ENCODE measurements around the gene TYW1. TPM values are rescaled to one million over a fixed set of nuclear protein-coding genes. Genes with fewer than 3 reads are reported as not detected.
"Not testable (repeated sequence)": the region's sequence is repeated elsewhere in the genome, so short reads cannot be mapped to it uniquely, and the experiment has no call there.

The TYW1 gene
- polyA plus RNA-seq, 6 donors from 2014 or later = 14.7 to 29.2 (median 19.2) TPM

DNA sequence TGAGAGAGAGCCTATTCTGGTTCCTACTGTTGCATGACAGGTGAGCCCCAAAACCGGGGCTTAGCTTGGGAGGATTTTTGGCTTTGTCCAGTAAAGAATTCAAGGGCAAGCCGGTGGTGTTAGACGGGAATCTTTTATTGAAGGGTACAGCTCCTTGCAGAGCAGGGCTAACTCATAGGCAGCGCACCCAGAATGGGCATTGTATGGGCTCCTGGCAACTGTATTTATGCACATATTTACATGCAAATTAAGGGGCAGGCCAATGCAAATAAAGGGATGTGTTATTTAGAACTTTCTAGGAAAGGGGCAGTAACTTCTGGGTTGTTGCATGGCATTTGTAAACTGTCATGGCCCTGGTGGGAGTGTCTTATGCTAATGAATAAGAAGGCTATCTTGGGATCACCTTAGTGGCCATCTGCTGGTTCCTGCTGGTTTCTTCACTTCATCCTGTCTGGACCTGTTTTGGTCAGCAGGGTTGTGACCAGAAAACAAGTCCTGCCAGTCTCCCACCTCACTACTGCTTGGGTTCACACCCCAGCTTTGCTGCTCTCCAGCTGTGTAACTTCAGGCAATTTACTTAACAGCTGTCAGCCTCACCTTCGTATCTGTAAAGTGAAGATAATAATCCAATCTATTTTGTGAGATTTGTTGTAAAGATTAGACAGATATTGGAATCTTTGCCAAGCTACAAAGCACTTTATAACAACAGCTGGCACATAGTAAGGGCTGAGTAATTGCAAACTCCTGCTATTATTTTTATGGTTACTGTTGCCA is 182.5 kb downstream of the TYW1 start:
- not testable (repeated sequence) for H3K4me1 Mint-ChIP-seq; H3K36me3 Mint-ChIP-seq; H3K4me3 Mint-ChIP-seq; H3K27me3 Mint-ChIP-seq; DNase-seq; H3K9me3 Mint-ChIP-seq; H3K27ac Mint-ChIP-seq; ATAC-seq (ENCODE audit: low read depth in 2 of 2)

DNA sequence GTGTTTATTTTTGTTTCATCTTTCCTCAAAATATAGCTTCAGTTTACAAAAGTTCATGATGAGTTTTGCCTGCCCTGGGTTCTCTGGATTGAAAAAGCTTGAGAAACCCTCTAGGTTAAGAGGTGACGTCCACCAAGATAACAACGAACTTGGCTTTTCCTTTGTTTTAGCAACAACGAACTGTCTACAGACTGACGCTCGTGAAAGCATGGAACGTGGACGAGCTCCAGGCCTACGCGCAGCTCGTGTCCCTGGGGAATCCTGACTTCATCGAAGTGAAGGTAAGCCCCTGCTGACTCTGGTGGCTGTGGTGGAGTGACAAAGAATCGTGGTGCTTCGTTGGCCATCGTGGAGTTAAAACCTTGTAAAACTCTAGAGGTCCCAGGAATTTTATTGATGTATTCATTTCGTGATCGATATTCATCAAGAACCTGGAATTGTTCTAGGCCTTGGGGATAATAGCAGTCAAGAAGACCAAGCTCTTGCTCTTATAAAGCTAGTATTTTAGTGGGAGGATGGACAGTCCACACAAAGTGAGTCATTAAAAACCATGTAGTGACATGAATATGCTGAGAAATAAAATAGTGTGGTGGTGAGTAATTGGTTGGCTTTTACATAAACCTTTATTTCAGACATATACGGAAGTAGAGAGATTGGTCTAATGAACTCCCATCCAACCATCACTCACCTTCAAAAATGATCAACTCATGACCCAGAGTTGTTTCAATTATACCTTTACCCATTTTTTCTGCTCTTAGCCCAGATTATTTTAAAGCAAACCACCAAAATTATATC is 186.5 kb downstream of the TYW1 start:
- not testable (repeated sequence) for ATAC-seq (ENCODE audit: low read depth in 2 of 2); H3K36me3 Mint-ChIP-seq; H3K27ac Mint-ChIP-seq

DNA sequence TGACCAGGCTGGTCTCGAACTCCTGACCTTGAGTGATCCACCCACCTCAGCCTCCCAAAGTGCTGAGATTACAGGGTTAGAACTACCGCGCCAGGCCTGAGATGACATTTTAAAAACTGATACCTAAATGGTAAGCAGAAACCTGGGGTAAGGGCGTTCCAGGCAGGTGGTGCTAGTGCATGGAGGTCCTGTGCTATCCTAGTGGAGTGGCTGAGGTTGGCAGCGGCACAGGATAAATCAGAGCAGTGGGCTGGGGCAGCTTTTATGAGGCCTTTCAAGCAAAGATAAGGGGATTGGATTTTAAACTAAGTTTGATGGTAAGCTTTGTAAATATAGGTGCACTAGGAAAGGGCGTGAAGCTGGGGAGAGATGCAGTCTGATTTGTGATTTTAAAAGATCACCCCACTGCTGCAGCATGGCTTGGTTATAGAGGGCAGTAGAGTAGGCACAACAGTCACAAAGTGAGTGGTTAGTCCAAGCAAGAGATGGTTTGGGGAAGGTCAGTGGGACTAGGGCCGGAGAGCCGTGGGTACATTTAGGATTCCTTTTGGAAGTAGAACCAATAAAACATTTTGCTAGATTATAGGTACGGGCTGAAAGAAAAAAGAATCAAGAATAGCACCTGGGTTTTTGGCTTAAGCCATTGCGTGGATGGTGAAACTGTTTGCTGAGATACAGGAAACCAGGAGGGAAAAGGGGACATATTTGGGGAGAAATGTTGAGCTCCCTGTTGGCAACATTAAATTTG is 188.5 kb downstream of the TYW1 start:
- Mint-ChIP-seq H3K4me3 (peak overlapping the region in 1 of 8 donors; percentile 20), H3K27ac (peak overlapping the region; percentile 25 to 78 (median 66))
- H3K36me3 Mint-ChIP-seq; H3K4me1 Mint-ChIP-seq; ATAC-seq (ENCODE audit: low read depth in 2 of 2); H3K9me3 Mint-ChIP-seq; H3K27me3 Mint-ChIP-seq; DNase-seq: not testable (repeated sequence)

More for the DNA sequence above, 186.5 kb downstream of the TYW1 start:
- not testable (repeated sequence) for H3K9me3 Mint-ChIP-seq, H3K4me1 Mint-ChIP-seq, DNase-seq, H3K4me3 Mint-ChIP-seq, H3K27me3 Mint-ChIP-seq

DNA sequence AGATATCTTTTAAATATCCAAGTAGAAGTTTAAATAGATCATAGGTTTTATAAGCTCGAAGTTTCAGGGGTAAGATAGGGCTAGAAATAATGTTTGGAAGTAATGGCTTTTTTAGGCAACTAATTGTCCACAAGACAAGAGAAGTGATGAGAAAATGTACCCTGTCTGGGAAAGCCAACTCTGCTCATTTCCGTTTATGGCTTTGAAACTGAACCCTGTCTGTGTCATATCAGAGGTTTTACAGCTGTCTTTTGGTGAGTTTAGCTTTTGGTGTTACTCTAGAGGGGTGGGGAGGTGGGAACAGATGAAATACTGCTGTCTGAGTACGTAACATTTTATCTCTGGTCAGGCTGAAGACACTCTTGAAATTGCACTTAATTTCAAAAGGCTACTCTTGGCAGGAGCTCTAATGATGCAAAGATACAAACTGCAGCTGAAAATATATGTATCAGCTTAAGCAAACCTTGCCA is 189.1 kb downstream of the TYW1 start:
- not testable (repeated sequence) for H3K9me3 Mint-ChIP-seq; H3K36me3 Mint-ChIP-seq; H3K4me3 Mint-ChIP-seq; ATAC-seq (ENCODE audit: low read depth in 2 of 2); DNase-seq; H3K27me3 Mint-ChIP-seq
- peak overlapping the region in 4 of 6 donors; percentile 24 to 78 (median 51) for H3K27ac Mint-ChIP-seq
- peaks cover 6 to 12% (median 7%) of the 10 kb centered on the region in 3 donors for H3K4me1 Mint-ChIP-seq

DNA sequence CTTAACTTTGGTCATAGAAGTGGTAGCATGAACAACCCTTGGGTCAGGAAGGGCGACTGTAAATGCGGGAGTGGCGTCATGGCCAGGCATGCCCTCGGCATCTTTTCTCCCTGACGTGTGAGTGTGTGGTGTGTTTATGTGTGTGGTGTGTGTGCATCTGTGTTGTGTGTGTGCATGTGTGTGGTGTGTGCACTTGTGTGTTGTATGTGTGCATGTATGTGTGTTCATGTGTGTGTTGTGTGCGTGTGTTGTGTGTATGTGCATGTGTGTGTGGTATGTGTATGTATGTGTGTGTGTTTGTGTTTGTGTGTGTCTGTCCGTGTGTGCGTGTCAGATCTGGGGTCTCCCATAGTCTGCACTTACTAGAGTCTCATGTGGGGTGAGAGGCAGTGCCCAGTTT is 192.5 kb downstream of the TYW1 start:
- H3K4me3 Mint-ChIP-seq; DNase-seq; H3K36me3 Mint-ChIP-seq; ATAC-seq (ENCODE audit: low read depth in 2 of 2); H3K27ac Mint-ChIP-seq; H3K9me3 Mint-ChIP-seq; H3K27me3 Mint-ChIP-seq: not testable (repeated sequence)
- peaks cover 6 to 12% (median 7%) of the 10 kb centered on the region in 3 donors for H3K4me1 Mint-ChIP-seq

DNA sequence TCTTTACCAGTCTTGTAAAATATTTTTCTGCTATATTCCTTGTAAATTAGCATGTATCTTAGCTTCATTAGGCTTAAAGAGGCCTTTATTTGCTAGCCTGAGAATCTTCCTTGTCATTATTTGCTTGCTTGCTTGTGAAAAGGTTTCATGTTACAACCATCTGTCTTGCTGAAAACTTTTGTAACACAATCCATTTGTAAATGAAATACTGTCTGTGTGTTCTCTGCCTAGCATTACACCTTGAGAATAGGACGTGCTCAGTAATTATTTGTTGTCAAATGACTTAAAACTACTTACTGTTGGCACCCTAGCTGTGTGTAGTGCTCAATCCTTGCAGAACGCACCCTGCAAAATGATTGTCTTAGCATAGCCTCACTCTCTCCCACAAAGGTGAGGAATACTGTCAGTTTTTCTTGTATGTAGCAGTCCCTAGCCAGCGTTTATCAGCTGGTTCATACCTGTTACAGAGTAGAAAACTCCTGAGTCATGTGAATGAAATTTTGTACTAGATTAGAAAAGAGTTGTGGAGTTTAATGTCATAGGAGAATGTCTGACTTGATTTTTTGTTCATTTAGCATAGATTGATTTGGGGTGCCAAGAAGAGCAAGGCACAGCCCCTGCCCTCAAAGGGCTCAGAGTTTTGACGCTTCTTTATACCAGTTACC is 193.3 kb downstream of the TYW1 start:
- DNase-seq; H3K27ac Mint-ChIP-seq; ATAC-seq (ENCODE audit: low read depth in 2 of 2); H3K27me3 Mint-ChIP-seq; H3K36me3 Mint-ChIP-seq; H3K9me3 Mint-ChIP-seq; H3K4me3 Mint-ChIP-seq: not testable (repeated sequence)
- H3K4me1 Mint-ChIP-seq = peaks cover 4 to 12% (median 6%) of the 10 kb centered on the region in 3 donors

DNA sequence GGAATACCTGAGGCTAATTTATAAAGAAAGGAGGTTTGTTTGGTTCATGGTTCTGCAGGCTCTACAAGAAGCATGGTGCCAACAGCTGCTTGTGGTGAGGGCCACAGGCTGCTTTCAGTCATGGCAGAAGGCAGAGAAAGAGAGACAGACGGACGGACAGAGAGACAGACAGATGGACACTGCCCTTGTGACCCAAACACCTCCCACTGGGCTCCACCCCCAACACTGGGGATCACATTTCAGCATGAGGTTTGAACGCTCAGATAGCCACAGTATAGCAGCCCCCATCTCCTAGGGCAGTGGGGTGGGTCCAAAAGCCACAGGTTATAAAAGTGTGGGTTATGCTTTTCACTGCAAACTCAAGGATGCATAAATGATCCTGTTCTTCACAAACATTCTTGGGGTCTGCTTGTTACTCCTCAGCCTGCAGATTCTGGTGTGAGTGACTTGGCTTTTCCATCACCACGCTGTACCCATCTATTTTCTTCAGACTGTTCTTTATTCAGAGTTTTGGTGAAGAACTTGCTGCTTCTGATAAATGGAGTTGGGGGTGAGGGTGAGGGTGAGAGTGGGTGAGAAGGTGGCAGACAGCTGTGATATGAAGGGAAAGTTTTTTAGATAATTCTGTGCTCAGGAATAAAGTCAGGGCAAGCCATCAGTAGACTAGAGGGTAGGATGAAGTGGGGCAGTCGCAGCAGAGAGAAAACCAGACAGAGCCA is 194.5 kb downstream of the TYW1 start:
- H3K27me3 Mint-ChIP-seq; DNase-seq; H3K9me3 Mint-ChIP-seq; H3K4me1 Mint-ChIP-seq; ATAC-seq (ENCODE audit: low read depth in 2 of 2); H3K4me3 Mint-ChIP-seq: not testable (repeated sequence)
- Mint-ChIP-seq H3K27ac (peak overlapping the region in 2 of 6 donors; percentile 28 to 57), H3K36me3 (peaks cover 9 to 16% of the 10 kb centered on the region in 2 donors)

DNA sequence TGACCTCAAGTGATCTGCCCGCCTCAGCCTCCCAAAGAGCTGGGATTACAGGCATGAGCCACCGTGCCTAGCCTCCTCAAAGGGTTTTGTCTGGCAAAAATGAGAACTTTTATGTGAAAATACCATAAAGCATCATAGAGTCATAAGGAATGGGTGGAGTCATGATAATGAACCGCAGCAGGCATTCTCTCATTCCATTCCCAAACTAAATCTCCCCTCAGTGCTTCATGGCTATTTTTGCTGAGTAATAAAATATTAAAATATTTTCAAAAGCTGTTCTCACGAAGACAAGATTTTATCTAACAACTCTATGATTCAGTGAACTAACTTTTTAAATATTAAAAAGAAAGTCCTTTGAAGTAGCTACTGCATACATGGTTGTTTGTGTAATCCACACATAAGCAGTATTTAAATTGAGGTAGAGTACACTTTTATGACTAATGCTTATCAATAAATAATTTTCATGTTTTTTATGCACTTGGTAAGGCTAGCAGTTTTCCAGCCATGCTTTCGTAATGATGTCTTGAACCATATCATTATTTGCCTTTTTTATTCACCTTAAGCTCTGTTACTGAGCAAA is 195.6 kb downstream of the TYW1 start:
- H3K9me3 Mint-ChIP-seq; H3K27me3 Mint-ChIP-seq; ATAC-seq (ENCODE audit: low read depth in 2 of 2); DNase-seq; H3K27ac Mint-ChIP-seq; H3K4me1 Mint-ChIP-seq: not testable (repeated sequence)
- H3K4me3 Mint-ChIP-seq = peak overlapping the region in 1 of 8 donors; percentile 7
- H3K36me3 Mint-ChIP-seq = peaks cover 9 to 23% of the 10 kb centered on the region in 2 donors

DNA sequence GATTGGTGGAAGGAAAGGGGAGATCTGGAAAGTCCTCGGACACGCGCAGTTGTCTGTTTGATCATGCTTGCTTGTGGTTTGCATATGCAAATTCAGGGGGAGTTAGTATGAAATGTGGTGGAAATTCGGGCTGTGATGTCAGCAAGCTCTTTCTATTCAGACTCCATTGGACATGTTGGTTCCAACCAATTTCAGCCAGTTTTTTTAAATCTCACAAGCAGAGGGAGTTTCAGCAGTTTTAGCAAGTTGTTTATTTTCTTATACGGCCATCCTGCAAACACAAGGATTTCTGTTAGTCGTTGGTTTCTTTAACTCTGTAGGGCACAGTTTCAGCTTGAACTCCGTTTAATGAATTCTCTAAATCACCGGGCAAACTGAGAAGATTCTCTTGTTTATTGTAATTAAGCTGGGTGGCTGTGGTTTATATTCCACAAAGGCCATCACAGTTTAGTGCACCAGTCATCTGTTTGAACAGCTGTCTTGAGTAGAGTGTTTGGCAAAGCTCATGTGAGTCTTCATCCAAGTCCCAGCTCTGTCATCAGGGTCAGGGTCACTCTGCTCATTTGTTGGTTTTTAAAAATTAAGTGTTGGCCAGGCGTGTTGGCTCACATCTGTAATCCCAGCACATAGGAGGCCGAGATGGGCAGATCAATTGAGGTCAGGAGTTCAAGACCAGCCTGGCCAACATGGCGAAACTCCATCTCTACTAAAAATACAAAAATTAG is 196.4 kb downstream of the TYW1 start:
- H3K4me1 Mint-ChIP-seq; H3K9me3 Mint-ChIP-seq; H3K4me3 Mint-ChIP-seq; H3K27me3 Mint-ChIP-seq; ATAC-seq (ENCODE audit: low read depth in 2 of 2); DNase-seq: not testable (repeated sequence)
- Mint-ChIP-seq H3K27ac (peak overlapping the region in 2 of 6 donors; percentile 6 to 52), H3K36me3 (peaks cover 9 to 23% of the 10 kb centered on the region in 2 donors)

DNA sequence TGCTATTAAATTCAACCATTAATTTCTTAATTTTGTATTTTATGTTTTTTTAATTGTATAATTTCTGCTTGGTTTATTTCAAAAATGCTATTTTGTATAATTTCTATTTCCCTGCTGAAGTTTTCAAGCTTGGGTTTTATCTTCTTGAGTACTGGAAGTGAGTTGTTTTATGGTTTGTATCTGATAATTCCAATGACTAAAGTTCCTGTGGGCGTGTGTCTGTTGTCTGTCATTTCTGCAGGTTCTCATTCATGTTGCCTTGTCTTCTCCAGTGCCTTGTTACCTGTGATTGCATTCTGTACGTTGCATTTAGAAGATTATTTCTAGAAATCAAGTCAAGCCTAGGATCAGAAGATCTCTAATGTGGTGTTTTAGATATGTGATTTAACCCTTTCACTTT is 199.5 kb downstream of the TYW1 start:
- H3K4me1 Mint-ChIP-seq; H3K27me3 Mint-ChIP-seq; H3K9me3 Mint-ChIP-seq; DNase-seq; H3K4me3 Mint-ChIP-seq; ATAC-seq (ENCODE audit: low read depth in 2 of 2); H3K27ac Mint-ChIP-seq: not testable (repeated sequence)
- peaks cover 26 to 40% of the 10 kb centered on the region in 2 donors for H3K36me3 Mint-ChIP-seq

DNA sequence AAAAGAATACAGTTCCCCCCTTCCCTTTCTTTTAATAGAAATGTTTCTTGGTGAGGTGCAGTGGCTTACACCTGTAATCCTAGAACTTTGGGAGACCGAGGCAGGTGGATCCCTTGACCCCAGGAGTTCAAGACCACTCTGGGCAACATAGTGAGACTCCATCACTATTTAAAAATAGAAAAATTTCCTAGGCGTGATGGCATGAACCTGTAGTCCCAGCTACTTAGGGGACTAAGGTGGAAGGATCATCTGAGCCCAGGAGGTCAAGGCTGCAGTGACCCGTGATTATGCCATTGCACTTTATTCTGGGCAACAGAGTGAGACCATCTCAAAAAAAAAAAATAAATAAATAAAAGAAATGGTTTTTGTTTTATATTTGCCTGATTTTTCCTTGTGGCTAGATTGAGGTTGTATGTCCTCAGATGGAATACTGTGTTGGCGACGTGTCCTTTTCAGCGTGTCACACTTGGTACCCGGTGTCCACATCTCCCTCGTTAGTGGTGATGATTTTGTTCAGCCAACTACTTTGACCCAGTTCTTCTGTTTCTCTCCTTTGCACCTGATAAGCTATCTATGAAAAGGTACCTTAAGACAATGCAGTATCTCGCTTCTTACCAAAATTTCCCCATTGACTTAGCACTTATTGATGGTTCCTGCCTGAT is 202.4 kb downstream of the TYW1 start:
- not testable (repeated sequence) for H3K27ac Mint-ChIP-seq; ATAC-seq (ENCODE audit: low read depth in 2 of 2); DNase-seq; H3K9me3 Mint-ChIP-seq; H3K4me3 Mint-ChIP-seq; H3K27me3 Mint-ChIP-seq
- Mint-ChIP-seq H3K4me1 (peaks cover 0 to 14% (median 1%) of the 10 kb centered on the region in 3 donors), H3K36me3 (peaks cover 26 to 42% of the 10 kb centered on the region in 2 donors)

Data from naive B cell (primary cell).